DND-41 (cell line): ENCODE data around the gene HIVEP2.

Experiments used
- EZH2 ChIP-seq: IDR thresholded peaks from 3 replicates; pipeline ENCODE4 v1.6.1; 2012; ENCODE audit warnings: borderline replicate concordance, low read depth, mild to moderate bottlenecking, moderate library complexity, low read length, inconsistent platforms; ENCODE audit not compliant: severe bottlenecking
- TF ChIP-seq, protein P1 (sequence below): IDR thresholded peaks from 2 replicates; pipeline ENCODE4 v1.5.1; 2012; ENCODE audit warnings: borderline replicate concordance, low read length, moderate library complexity, mild to moderate bottlenecking; ENCODE audit not compliant: poor library complexity, severe bottlenecking; ENCODE audit errors: extremely low read depth

- no peak for TF ChIP-seq EZH2
- TF ChIP-seq, protein P1, sequence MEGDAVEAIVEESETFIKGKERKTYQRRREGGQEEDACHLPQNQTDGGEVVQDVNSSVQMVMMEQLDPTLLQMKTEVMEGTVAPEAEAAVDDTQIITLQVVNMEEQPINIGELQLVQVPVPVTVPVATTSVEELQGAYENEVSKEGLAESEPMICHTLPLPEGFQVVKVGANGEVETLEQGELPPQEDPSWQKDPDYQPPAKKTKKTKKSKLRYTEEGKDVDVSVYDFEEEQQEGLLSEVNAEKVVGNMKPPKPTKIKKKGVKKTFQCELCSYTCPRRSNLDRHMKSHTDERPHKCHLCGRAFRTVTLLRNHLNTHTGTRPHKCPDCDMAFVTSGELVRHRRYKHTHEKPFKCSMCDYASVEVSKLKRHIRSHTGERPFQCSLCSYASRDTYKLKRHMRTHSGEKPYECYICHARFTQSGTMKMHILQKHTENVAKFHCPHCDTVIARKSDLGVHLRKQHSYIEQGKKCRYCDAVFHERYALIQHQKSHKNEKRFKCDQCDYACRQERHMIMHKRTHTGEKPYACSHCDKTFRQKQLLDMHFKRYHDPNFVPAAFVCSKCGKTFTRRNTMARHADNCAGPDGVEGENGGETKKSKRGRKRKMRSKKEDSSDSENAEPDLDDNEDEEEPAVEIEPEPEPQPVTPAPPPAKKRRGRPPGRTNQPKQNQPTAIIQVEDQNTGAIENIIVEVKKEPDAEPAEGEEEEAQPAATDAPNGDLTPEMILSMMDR: no peak
Measured at GRCh38 chr6:142925575-142926110, 19.3 kb downstream of the HIVEP2 start.
